ENCODE measurements around the gene MAFG. TPM values are rescaled to one million over a fixed set of nuclear protein-coding genes. Genes with fewer than 3 reads are reported as not detected.

Gene MAFG
- 10 to 100 TPM in 3 of 4 donors, 1 to 10 TPM in 1; 9.6 to 14.8 (median 12.0) TPM for polyA plus RNA-seq (ENCODE audit: insufficient read length in 4 of 4)

- peak; percentile 84 to 93 (median 90) for DNase-seq (ENCODE audit: low read depth in 4 of 4, low spot score in 3 of 4)
These were observed at the start of gene MAFG for GRCh38 chr17:81927653-81928543. MAFG (minus strand) TSS chr17:81927735; CDS start chr17:81923185, 4,550 bp downstream.

GRCh38 chr17:81976332-81977210, 49.0 kb upstream of the MAFG start:
- DNase-seq (ENCODE audit: low read depth in 4 of 4, low spot score in 3 of 4) = no peak

- no peak for DNase-seq (ENCODE audit: low read depth in 4 of 4, low spot score in 3 of 4)
These were observed 45.9 kb upstream of the MAFG start for GRCh38 chr17:81973432-81973831.

GRCh38 chr17:81968850-81969812, 41.6 kb upstream of the MAFG start:
- no peak for DNase-seq (ENCODE audit: low read depth in 4 of 4, low spot score in 3 of 4)

- no peak for DNase-seq (ENCODE audit: low read depth in 4 of 4, low spot score in 3 of 4)
These were observed 40.8 kb upstream of the MAFG start for GRCh38 chr17:81968396-81968745.

- no peak for DNase-seq (ENCODE audit: low read depth in 4 of 4, low spot score in 3 of 4)
These were observed 40.2 kb upstream of the MAFG start for GRCh38 chr17:81967533-81968395.

GRCh38 chr17:81967244-81967532, 39.7 kb upstream of the MAFG start:
- DNase-seq (ENCODE audit: low read depth in 4 of 4, low spot score in 3 of 4) = no peak

GRCh38 chr17:81966343-81967243, 39.1 kb upstream of the MAFG start:
- DNase-seq (ENCODE audit: low read depth in 4 of 4, low spot score in 3 of 4) = no peak

GRCh38 chr17:81964081-81964849, 36.7 kb upstream of the MAFG start:
- DNase-seq (ENCODE audit: low read depth in 4 of 4, low spot score in 3 of 4) = no peak

- DNase-seq (ENCODE audit: low read depth in 4 of 4, low spot score in 3 of 4) = no peak
These were observed 35.2 kb upstream of the MAFG start for GRCh38 chr17:81962499-81963441.

- no peak for DNase-seq (ENCODE audit: low read depth in 4 of 4, low spot score in 3 of 4)
These were observed 34.3 kb upstream of the MAFG start for GRCh38 chr17:81961521-81962498.

GRCh38 chr17:81961087-81961511, 33.6 kb upstream of the MAFG start, which contains the start of gene NOTUM:
NOTUM (minus strand) TSS chr17:81961187; CDS start chr17:81960909, 278 bp downstream.
- DNase-seq (ENCODE audit: low read depth in 4 of 4, low spot score in 3 of 4) = no peak

GRCh38 chr17:81960130-81960958, 32.8 kb upstream of the MAFG start:
- no peak for DNase-seq (ENCODE audit: low read depth in 4 of 4, low spot score in 3 of 4)

- DNase-seq (ENCODE audit: low read depth in 4 of 4, low spot score in 3 of 4) = no peak
These were observed 32.0 kb upstream of the MAFG start for GRCh38 chr17:81959362-81960129.

All from left renal pelvis (tissue), 4 donors.